ENCODE results near the gene SLC41A1. TPM values are rescaled to one million over a fixed set of nuclear protein-coding genes. Genes with fewer than 3 reads are reported as not detected.

Gene SLC41A1
- total and polyA plus RNA-seq, 12 donors: 97.0 to 566 (median 303) TPM

GRCh38 chr1:205744403-205744802 lies 68.6 kb downstream of the SLC41A1 start:
- Histone ChIP-seq H3K27me3 (no peaks in the 10 kb centered on the region), H3K4me3 (no peak overlapping the region), H3K36me3 (peaks cover 0 to 24% (median 0%) of the 10 kb centered on the region in 9 donors), H3K27ac (peak overlapping the region in 2 of 10 donors; percentile 3 to 38), H3K4me1 (peaks cover 4 to 77% (median 68%) of the 10 kb centered on the region in 9 donors), H3K9me3 (no peaks in the 10 kb centered on the region)
- ATAC-seq (no peak), DNase-seq (no peak)
- WGBS, 2 donors: 91 to 95% methylated on average over 8 of the region's 8 CpGs
- TF ChIP-seq, protein P1, sequence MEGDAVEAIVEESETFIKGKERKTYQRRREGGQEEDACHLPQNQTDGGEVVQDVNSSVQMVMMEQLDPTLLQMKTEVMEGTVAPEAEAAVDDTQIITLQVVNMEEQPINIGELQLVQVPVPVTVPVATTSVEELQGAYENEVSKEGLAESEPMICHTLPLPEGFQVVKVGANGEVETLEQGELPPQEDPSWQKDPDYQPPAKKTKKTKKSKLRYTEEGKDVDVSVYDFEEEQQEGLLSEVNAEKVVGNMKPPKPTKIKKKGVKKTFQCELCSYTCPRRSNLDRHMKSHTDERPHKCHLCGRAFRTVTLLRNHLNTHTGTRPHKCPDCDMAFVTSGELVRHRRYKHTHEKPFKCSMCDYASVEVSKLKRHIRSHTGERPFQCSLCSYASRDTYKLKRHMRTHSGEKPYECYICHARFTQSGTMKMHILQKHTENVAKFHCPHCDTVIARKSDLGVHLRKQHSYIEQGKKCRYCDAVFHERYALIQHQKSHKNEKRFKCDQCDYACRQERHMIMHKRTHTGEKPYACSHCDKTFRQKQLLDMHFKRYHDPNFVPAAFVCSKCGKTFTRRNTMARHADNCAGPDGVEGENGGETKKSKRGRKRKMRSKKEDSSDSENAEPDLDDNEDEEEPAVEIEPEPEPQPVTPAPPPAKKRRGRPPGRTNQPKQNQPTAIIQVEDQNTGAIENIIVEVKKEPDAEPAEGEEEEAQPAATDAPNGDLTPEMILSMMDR (IDR thresholded peaks at IDR 0.05): no peak
- intact Hi-C loops (cut with DNase I): no loop called here

DNA sequence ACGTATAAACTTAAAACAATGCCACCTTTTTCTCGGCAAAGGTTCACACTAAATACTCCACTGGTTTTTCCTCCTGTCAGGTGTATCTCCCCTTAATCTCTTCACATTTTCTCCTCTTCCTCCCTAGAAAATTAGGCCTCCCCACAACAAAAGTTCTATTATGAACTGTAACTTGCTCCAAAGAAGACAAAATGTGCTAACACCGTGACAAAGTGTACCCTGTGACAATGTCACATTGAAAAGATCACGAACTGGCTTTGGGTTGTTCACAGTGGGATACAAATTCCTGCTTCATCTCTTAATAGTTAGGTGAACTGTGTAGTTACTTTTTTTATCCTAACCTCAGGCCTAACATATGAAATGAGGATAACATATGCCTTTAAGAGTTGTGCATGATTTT lies 69.0 kb downstream of the SLC41A1 start:
- Histone ChIP-seq H3K27me3 (no peaks in the 10 kb centered on the region), H3K27ac (peak overlapping the region in 3 of 10 donors; percentile 1 to 38 (median 3)), H3K36me3 (peaks cover 0 to 24% (median 0%) of the 10 kb centered on the region in 9 donors), H3K4me1 (peaks cover 4 to 81% (median 68%) of the 10 kb centered on the region in 9 donors), H3K4me3 (no peak overlapping the region), H3K9me3 (no peaks in the 10 kb centered on the region)
- TF ChIP-seq, protein P1 (IDR thresholded peaks at IDR 0.05): no peak
- intact Hi-C loops (cut with DNase I): no loop called here
- DNase-seq: no peak
- 33 to 51% methylated on average over 4 of the region's 4 CpGs for WGBS, 2 donors
- ATAC-seq: peak in 1 of 8 donors; percentile 63

- Histone ChIP-seq H3K27ac (no peak overlapping the region), H3K4me1 (peaks cover 0 to 68% (median 50%) of the 10 kb centered on the region in 9 donors), H3K36me3 (peaks cover 0 to 29% (median 6%) of the 10 kb centered on the region in 9 donors), H3K9me3 (no peaks in the 10 kb centered on the region), H3K4me3 (no peak overlapping the region), H3K27me3 (no peaks in the 10 kb centered on the region)
- 30 to 40% methylated on average over 1 of the region's 1 CpG for WGBS, 2 donors
- intact Hi-C loops (cut with DNase I): no loop called here
- TF ChIP-seq, protein P1 (IDR thresholded peaks at IDR 0.05): no peak
- no peak for ATAC-seq
- no peak for DNase-seq
Measured at GRCh38 chr1:205741681-205742080, 71.3 kb downstream of the SLC41A1 start.

GRCh38 chr1:205739348-205740160 lies 73.4 kb downstream of the SLC41A1 start:
- Histone ChIP-seq H3K9me3 (no peaks in the 10 kb centered on the region), H3K36me3 (peaks cover 0 to 45% (median 6%) of the 10 kb centered on the region in 9 donors), H3K27ac (peak overlapping the region in 1 of 10 donors; percentile 7), H3K4me3 (no peak overlapping the region), H3K4me1 (peaks cover 0 to 57% (median 33%) of the 10 kb centered on the region in 9 donors), H3K27me3 (no peaks in the 10 kb centered on the region)
- no peak for DNase-seq
- WGBS, 2 donors: 75 to 78% methylated on average over 5 of the region's 5 CpGs
- TF ChIP-seq, protein P1 (IDR thresholded peaks at IDR 0.05): peak in 2 of 9 donors; percentile 5 to 13
- intact Hi-C loops (cut with DNase I): no loop called here
- ATAC-seq: peak in 1 of 8 donors; percentile 12

Other genes with a start within 250 kb of the SLC41A1 start
- gene ELK4, start 181.2 kb downstream of the SLC41A1 start, total RNA-seq: 10 to 100 TPM; 34.2 to 45.6 (median 40.2) TPM
- gene ELK4, start 181.2 kb downstream of the SLC41A1 start, polyA plus RNA-seq: 1 to 10 TPM; 4.7 to 5.9 TPM
- gene SLC45A3, start 132.7 kb downstream of the SLC41A1 start, total RNA-seq: 1 to 10 TPM; 1.4 to 7.9 (median 2.2) TPM
- gene SLC45A3, start 132.7 kb downstream of the SLC41A1 start, polyA plus RNA-seq: 1 to 10 TPM; 1.8 to 4.5 TPM
- 100 to 1,000 TPM; 174 to 245 (median 211) TPM for gene NUCKS1, start 63.0 kb downstream of the SLC41A1 start, total RNA-seq
- 100 to 1,000 TPM in 1 of 2 donors, 10 to 100 TPM in 1; 31.8 to 107 TPM for gene NUCKS1, start 63.0 kb downstream of the SLC41A1 start, polyA plus RNA-seq
- gene RAB29, start 37.7 kb downstream of the SLC41A1 start, total RNA-seq: 10 to 100 TPM in 9 of 10 donors, 1 to 10 TPM in 1; 9.1 to 23.1 (median 16.3) TPM
- 10 to 100 TPM in 1 of 2 donors, 1 to 10 TPM in 1; 5.6 to 10.4 TPM for gene RAB29, start 37.7 kb downstream of the SLC41A1 start, polyA plus RNA-seq
- 1 to 10 TPM in 4 of 10 donors, under 1 TPM in 6; 0.12 to 1.9 (median 0.66) TPM for gene PM20D1, start 36.9 kb upstream of the SLC41A1 start, total RNA-seq
- under 1 TPM; 0.30 to 0.73 TPM for gene PM20D1, start 36.9 kb upstream of the SLC41A1 start, polyA plus RNA-seq
- 10 to 100 TPM in 8 of 10 donors, 1 to 10 TPM in 2; 8.4 to 41.1 (median 14.4) TPM for gene SLC26A9, start 130.3 kb upstream of the SLC41A1 start, total RNA-seq
- 10 to 100 TPM in 1 of 2 donors, 1 to 10 TPM in 1; 3.3 to 10.7 TPM for gene SLC26A9, start 130.3 kb upstream of the SLC41A1 start, polyA plus RNA-seq
- 1 to 10 TPM in 8 of 10 donors, under 1 TPM in 2; 0.49 to 4.0 (median 1.4) TPM for gene RAB7B, start 190.2 kb upstream of the SLC41A1 start, total RNA-seq
- gene RAB7B, start 190.2 kb upstream of the SLC41A1 start, polyA plus RNA-seq: 1 to 10 TPM in 1 of 2 donors, under 1 TPM in 1; 0.74 to 1.1 TPM
- not detected for gene CTSE, start 210.7 kb upstream of the SLC41A1 start, total RNA-seq
- under 1 TPM in 1 of 2 donors, not detected in 1; 0.01 TPM for gene CTSE, start 210.7 kb upstream of the SLC41A1 start, polyA plus RNA-seq
- 1 to 10 TPM in 1 of 10 donors, not detected in 9; 1.2 TPM for gene RHEX, start 240.0 kb upstream of the SLC41A1 start, total RNA-seq
- under 1 TPM in 1 of 2 donors, not detected in 1; 0.22 TPM for gene RHEX, start 240.0 kb upstream of the SLC41A1 start, polyA plus RNA-seq